HEK293 (cell line): ENCODE data around the gene TNS3.

Experiments used
- GLIS1 ChIP-seq: fragments of 450-650 bp; formaldehyde crosslinking; IDR thresholded peaks from 2 replicates; pipeline ENCODE4 v1.5.1; 2016; ENCODE audit warnings: missing biosample characterization, missing genetic modification characterization
- TCF7L2 ChIP-seq: IDR thresholded peaks from 2 replicates; pipeline ENCODE4 v1.6.1; 2011; ENCODE audit warnings: low read depth, mild to moderate bottlenecking, inconsistent platforms, low read length, moderate library complexity, borderline replicate concordance
- ZNF112 ChIP-seq: fragments of 450-650 bp; formaldehyde crosslinking; IDR thresholded peaks from 2 replicates; pipeline ENCODE4 v1.5.0; 2017; ENCODE audit warnings: missing biosample characterization, missing genetic modification characterization
- ZNF221 ChIP-seq: fragments of 450-650 bp; formaldehyde crosslinking; IDR thresholded peaks from 2 replicates; pipeline ENCODE4 v1.5.1; 2017; ENCODE audit warnings: missing biosample characterization, missing genetic modification characterization, borderline replicate concordance
- ZNF354C ChIP-seq: fragments of 450-650 bp; formaldehyde crosslinking; IDR thresholded peaks from 2 replicates; pipeline ENCODE4 v1.5.1; 2016; ENCODE audit warnings: missing biosample characterization, missing genetic modification characterization, low read depth, borderline replicate concordance
- ZNF404 ChIP-seq: fragments of 450-650 bp; formaldehyde crosslinking; IDR thresholded peaks from 2 replicates; pipeline ENCODE4 v1.5.1; 2017; ENCODE audit warnings: missing biosample characterization, missing genetic modification characterization
- ZNF529 ChIP-seq: fragments of 450-650 bp; formaldehyde crosslinking; IDR thresholded peaks from 2 replicates; pipeline ENCODE4 v1.5.1; 2017; ENCODE audit warnings: missing genetic modification characterization, missing biosample characterization; ENCODE audit not compliant: insufficient replicate concordance
- TF ChIP-seq, protein P1 (sequence below): fragments of 450-650 bp; formaldehyde crosslinking; IDR thresholded peaks from 2 replicates; pipeline ENCODE4 v1.5.1; 2016; ENCODE audit warnings: missing biosample characterization, missing genetic modification characterization
- TF ChIP-seq, protein P2 (sequence below): fragments of 450-650 bp; formaldehyde crosslinking; conservative IDR thresholded peaks from 2 replicates; pipeline ENCODE4 v1.5.1; 2016; ENCODE audit warnings: low read depth, missing biosample characterization, missing genetic modification characterization

DNA sequence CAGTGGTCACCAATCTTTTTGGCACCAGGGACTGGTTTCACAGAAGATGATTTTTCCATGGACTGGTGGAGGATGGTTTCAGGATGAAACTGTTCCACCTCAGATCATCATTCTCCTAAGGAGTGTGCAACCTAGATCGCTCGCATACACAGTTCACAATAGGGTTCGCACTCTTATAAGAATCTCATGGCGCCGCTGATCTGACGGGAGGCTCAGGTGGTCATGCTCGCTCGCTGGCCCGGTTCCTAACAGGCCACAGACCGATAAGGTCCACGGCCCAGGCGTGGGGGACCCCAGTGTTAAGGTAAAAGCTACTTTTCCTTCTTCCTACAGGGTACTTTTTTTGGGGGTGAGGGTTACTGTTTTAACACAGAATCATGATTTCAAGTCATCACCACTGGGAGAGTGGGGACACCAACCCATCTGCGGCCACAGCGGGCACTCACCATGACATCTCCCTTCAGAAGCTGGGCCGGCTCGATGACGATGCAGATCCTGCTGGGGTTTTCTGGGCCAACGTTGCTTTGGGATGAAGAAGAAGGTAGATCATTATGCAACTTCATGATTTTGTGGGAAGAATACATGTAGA lies 170.5 kb downstream of the TNS3 start:
- TF ChIP-seq, protein P1, sequence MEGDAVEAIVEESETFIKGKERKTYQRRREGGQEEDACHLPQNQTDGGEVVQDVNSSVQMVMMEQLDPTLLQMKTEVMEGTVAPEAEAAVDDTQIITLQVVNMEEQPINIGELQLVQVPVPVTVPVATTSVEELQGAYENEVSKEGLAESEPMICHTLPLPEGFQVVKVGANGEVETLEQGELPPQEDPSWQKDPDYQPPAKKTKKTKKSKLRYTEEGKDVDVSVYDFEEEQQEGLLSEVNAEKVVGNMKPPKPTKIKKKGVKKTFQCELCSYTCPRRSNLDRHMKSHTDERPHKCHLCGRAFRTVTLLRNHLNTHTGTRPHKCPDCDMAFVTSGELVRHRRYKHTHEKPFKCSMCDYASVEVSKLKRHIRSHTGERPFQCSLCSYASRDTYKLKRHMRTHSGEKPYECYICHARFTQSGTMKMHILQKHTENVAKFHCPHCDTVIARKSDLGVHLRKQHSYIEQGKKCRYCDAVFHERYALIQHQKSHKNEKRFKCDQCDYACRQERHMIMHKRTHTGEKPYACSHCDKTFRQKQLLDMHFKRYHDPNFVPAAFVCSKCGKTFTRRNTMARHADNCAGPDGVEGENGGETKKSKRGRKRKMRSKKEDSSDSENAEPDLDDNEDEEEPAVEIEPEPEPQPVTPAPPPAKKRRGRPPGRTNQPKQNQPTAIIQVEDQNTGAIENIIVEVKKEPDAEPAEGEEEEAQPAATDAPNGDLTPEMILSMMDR (tag by site-specific recombination), result no peak
- TF ChIP-seq ZNF529 (no peak), GLIS1 (no peak), ZNF354C (tag by site-specific recombination) (no peak), ZNF221 (tag by site-specific recombination) (no peak), ZNF404 (tag by site-specific recombination) (no peak), ZNF112 (tag by site-specific recombination) (no peak), TCF7L2 (no peak)
- TF ChIP-seq, protein P2, sequence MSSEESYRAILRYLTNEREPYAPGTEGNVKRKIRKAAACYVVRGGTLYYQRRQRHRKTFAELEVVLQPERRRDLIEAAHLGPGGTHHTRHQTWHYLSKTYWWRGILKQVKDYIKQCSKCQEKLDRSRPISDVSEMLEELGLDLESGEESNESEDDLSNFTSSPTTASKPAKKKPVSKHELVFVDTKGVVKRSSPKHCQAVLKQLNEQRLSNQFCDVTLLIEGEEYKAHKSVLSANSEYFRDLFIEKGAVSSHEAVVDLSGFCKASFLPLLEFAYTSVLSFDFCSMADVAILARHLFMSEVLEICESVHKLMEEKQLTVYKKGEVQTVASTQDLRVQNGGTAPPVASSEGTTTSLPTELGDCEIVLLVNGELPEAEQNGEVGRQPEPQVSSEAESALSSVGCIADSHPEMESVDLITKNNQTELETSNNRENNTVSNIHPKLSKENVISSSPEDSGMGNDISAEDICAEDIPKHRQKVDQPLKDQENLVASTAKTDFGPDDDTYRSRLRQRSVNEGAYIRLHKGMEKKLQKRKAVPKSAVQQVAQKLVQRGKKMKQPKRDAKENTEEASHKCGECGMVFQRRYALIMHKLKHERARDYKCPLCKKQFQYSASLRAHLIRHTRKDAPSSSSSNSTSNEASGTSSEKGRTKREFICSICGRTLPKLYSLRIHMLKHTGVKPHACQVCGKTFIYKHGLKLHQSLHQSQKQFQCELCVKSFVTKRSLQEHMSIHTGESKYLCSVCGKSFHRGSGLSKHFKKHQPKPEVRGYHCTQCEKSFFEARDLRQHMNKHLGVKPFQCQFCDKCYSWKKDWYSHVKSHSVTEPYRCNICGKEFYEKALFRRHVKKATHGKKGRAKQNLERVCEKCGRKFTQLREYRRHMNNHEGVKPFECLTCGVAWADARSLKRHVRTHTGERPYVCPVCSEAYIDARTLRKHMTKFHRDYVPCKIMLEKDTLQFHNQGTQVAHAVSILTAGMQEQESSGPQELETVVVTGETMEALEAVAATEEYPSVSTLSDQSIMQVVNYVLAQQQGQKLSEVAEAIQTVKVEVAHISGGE (tag by site-specific recombination), result no peak
